Measurements from ENCODE around the gene GULP1. TPM values are rescaled to one million over a fixed set of nuclear protein-coding genes. Genes with fewer than 3 reads are reported as not detected.

GULP1 gene
- total and polyA plus RNA-seq, 2 experiments from 2014 or later = 94.6 to 181 TPM

- Histone ChIP-seq H3K4me3 (no peak overlapping the region), H3K27ac (ENCODE audit: low read depth) (no peak overlapping the region; the same call in 1 of the 2 replicates), H3K4me1 (ENCODE audit: insufficient read depth) (peaks cover 24% of the 10 kb centered on the region), H3K79me2 (replicated peaks; ENCODE audit: insufficient read depth) (peaks cover 82% of the 10 kb centered on the region), H3F3A (replicated peaks; ENCODE audit: low read depth) (0 out of 2 replicates have a peak, but pooled peaks cover 3% of the 10 kb centered on the region), H3K36me3 (ENCODE audit: insufficient read depth) (peaks cover 20% of the 10 kb centered on the region), H3K9me2 (ENCODE audit: insufficient read depth) (no peaks in the 10 kb centered on the region), H4K20me1 (replicated peaks; ENCODE audit: insufficient read depth) (peaks cover 13% of the 10 kb centered on the region), H3K27me3 (ENCODE audit: insufficient read depth) (no peaks in the 10 kb centered on the region), H3K4me2 (no peak overlapping the region), H2AFZ (no peak overlapping the region)
- H3K27me3 Mint-ChIP-seq (ENCODE audit: insufficient read depth, low read depth, poor library complexity) = peaks cover 10% of the 10 kb centered on the region
- ATAC-seq = no peak
- TF ChIP-seq EZH2phosphoT487 (IDR thresholded peaks at IDR 0.05; ENCODE audit: unreplicated experiment) (no peak), JUNB (IDR thresholded peaks at IDR 0.05; ENCODE audit: unreplicated experiment) (no peak), ZNF114 (CRISPR knock-in tag; IDR thresholded peaks at IDR 0.05) (no peak), NANOG (IDR thresholded peaks at IDR 0.05; ENCODE audit: borderline replicate concordance) (no peak), ETS1 (IDR thresholded peaks at IDR 0.05) (no peak), STAT1 (IDR thresholded peaks at IDR 0.05; ENCODE audit: unreplicated experiment) (no peak), ZNF331 (CRISPR knock-in tag; IDR thresholded peaks at IDR 0.05; ENCODE audit: low read depth) (no peak), ZNF462 (CRISPR knock-in tag; IDR thresholded peaks at IDR 0.05) (no peak), CTCF (conservative IDR thresholded peaks at IDR 0.05; ENCODE audit: low read depth in 2 of 2) (no peak)
- peaks cover 29% of the 10 kb centered on the region for H3K4me1 Mint-ChIP-seq
- DNase-seq (ENCODE audit: low spot score) = no peak
- H3K36me3 Mint-ChIP-seq (ENCODE audit: low read depth) = peaks cover 66% of the 10 kb centered on the region
- H3K9me3 Mint-ChIP-seq = peaks cover 23% of the 10 kb centered on the region
- H3K4me3 Mint-ChIP-seq = no peak overlapping the region
- peak overlapping the region; percentile 25; the same call in 1 of the 2 replicates for H3K27ac Mint-ChIP-seq
Measured at GRCh38 chr2:188388831-188389230, 97.2 kb downstream of the GULP1 start.

All from GM23338 (cell line).